ENCODE results near the gene INAVA. TPM values are rescaled to one million over a fixed set of nuclear protein-coding genes. Genes with fewer than 3 reads are reported as not detected.

The INAVA gene
- polyA plus RNA-seq, 2 of the 4 experiments (the other 2 are of a cell fraction): 40.0 to 43.7 TPM

DNA sequence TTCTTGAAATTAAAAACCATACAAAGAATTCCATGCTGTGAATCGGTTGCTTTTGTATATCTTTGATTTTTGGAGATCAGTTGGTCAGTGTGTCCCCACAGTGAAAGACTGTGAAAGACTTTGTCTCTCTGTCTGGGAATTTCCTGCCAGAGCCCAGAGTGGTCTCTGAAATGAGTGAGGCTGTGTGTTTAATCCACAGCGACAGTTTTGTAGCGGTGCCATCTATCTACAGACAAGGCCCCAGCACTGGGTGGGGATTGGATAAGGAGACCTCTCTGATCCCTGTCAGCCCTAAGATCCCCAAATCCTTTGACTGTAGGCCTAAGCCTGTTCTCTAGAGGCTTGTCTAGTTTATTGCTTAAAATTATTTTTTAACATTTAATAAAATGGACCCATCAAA, 11.6 kb upstream of the INAVA start:
- Histone ChIP-seq H3K4me3 (no peak overlapping the region), H3K27ac (no peak overlapping the region), H3K9me3 (no peaks in the 10 kb centered on the region), H3K4me2 (no peak overlapping the region), H3K4me1 (peaks cover 10% of the 10 kb centered on the region)
- ChIA-PET POLR2A (no interaction called here), CTCF (interaction anchor here (8.6 kb wide), 1 partner anchor 7 kb away, joined by 57 read pairs; no protein-coding TSS in a partner anchor)
- no peak for DNase-seq (ENCODE audit: low read depth in 1 of 2, low spot score in 1 of 2)
- no peak for FAIRE-seq
- TF ChIP-seq CEBPB (IDR thresholded peaks at IDR 0.05): no peak
- no peak for TF ChIP-seq MYC (IDR thresholded peaks at IDR 0.05; ENCODE audit: borderline replicate concordance, low read length)
- no peak for TF ChIP-seq RNF2 (IDR thresholded peaks at IDR 0.05; ENCODE audit: borderline replicate concordance, low read depth)
- TF ChIP-seq MAZ (IDR thresholded peaks at IDR 0.05; ENCODE audit: borderline replicate concordance, low read depth, low read length): no peak
- no peak for TF ChIP-seq POLR2A (IDR thresholded peaks at IDR 0.05; ENCODE audit: low read length)
- no peak for TF ChIP-seq RCOR1 (IDR thresholded peaks at IDR 0.05; ENCODE audit: low read depth, low read length)
- TF ChIP-seq RFX5 (IDR thresholded peaks at IDR 0.05): no peak
- TF ChIP-seq NFE2L2 (conservative IDR thresholded peaks at IDR 0.05; ENCODE audit: low read length): no peak
- TF ChIP-seq, protein P1, sequence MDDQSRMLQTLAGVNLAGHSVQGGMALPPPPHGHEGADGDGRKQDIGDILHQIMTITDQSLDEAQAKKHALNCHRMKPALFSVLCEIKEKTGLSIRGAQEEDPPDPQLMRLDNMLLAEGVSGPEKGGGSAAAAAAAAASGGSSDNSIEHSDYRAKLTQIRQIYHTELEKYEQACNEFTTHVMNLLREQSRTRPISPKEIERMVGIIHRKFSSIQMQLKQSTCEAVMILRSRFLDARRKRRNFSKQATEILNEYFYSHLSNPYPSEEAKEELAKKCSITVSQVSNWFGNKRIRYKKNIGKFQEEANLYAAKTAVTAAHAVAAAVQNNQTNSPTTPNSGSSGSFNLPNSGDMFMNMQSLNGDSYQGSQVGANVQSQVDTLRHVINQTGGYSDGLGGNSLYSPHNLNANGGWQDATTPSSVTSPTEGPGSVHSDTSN (IDR thresholded peaks at IDR 0.05): no peak
- no peak for TF ChIP-seq CHD4 (IDR thresholded peaks at IDR 0.05; ENCODE audit: borderline replicate concordance)
- TF ChIP-seq KDM5A (IDR thresholded peaks at IDR 0.05): no peak
- TF ChIP-seq, protein P2, sequence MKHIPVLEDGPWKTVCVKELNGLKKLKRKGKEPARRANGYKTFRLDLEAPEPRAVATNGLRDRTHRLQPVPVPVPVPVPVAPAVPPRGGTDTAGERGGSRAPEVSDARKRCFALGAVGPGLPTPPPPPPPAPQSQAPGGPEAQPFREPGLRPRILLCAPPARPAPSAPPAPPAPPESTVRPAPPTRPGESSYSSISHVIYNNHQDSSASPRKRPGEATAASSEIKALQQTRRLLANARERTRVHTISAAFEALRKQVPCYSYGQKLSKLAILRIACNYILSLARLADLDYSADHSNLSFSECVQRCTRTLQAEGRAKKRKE (CRISPR knock-in tag; IDR thresholded peaks at IDR 0.05; ENCODE audit: low read depth): no peak
- TF ChIP-seq HDAC2 (IDR thresholded peaks at IDR 0.05): no peak
- TF ChIP-seq ZSCAN20 (CRISPR knock-in tag; IDR thresholded peaks at IDR 0.05): no peak
- no peak for TF ChIP-seq POLR2AphosphoS2 (conservative IDR thresholded peaks at IDR 0.05; ENCODE audit: low read length)
- no peak for TF ChIP-seq JUNB (IDR thresholded peaks at IDR 0.05)
- ATAC-seq: no peak
- 85% methylated on average over 3 of the region's 3 CpGs for WGBS (ENCODE audit: missing lambda C conversion rate)

DNA sequence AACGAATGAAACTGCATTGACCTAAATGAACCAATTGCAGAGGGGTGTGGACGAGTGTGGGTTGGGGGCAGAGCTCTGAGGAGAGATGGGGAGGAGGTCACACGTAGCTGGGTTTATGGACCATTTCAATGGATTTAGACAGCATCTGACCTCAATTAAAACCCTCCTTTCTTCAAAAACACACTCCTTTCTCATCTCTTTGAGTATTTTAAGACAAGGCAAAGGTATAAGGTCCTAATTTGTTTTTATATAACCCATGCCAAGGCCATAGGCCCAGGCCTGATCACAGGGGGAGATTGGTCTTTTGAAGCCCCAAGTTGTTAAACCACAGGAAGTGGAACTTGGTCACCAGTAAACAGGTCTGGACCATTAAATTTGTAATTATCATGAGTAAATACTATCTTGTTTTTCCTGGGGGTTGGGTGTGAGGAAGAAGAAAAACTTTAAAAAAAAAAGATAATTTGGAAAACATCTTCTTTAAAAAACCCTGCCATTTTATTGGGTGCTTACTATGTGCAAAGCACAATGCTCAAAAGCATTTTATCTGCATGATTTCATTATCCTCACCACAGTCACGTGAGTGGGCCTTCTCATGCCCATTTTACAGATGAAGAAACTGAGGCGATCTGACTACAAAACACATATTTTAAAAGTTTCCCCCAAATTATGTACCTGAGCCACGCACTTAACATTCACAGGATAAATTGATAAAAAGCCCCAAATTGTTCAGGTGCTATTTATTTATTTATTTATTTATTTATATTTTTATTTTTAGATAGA, 8.9 kb upstream of the INAVA start:
- ChIA-PET CTCF (interaction anchor here (0.6 to 1.5 kb wide), 3 partner anchors 8 to 310 kb away, joined by 3 to 4 read pairs (median 3); partner anchors contain the start of gene GPR25), POLR2A (no interaction called here)
- no peak for ATAC-seq
- Histone ChIP-seq H3K4me1 (peaks cover 26% of the 10 kb centered on the region), H3K4me2 (no peak overlapping the region), H3K9me3 (no peaks in the 10 kb centered on the region), H3K27ac (no peak overlapping the region), H3K4me3 (no peak overlapping the region)
- 85% methylated on average over 6 of the region's 6 CpGs for WGBS (ENCODE audit: missing lambda C conversion rate)
- DNase-seq (ENCODE audit: low read depth in 1 of 2, low spot score in 1 of 2): no peak
- FAIRE-seq: no peak
- TF ChIP-seq CBX8 (IDR thresholded peaks at IDR 0.05) (no peak), RFX5 (IDR thresholded peaks at IDR 0.05) (no peak)

DNA sequence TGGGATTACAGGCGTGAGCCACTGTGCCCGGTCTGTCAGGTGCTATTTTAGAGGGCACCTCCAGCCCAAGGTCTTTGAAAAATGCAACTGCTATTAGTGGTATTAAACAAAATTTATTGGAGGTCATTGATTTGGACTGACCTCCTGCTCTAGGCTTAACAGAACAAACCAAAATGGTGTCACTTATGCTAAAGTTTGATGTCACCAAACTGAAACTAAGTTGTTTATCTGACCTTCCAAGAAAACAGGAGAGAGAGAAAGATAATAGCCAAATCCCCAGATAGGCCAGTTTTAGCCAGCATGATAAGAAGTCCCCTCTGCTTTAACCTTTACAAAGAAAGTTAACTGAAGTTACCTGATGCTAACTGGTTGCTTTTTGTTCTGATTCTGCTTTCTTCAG, 8.1 kb upstream of the INAVA start:
- no peaks in the 10 kb centered on the region for H3K9me3 ChIP-seq
- TF ChIP-seq ZC3H11A (IDR thresholded peaks at IDR 0.05): no peak
- no peak overlapping the region for H3K27ac ChIP-seq
- POLR2A ChIA-PET: no interaction called here
- CTCF ChIA-PET: interaction anchor here (1.8 kb wide), 1 partner anchor 85 kb away, joined by 6 read pairs; no protein-coding TSS in a partner anchor
- H3K4me2 ChIP-seq: no peak overlapping the region
- no peak for DNase-seq (ENCODE audit: low read depth in 1 of 2, low spot score in 1 of 2)
- no peak for FAIRE-seq
- ATAC-seq: no peak
- H3K4me3 ChIP-seq: no peak overlapping the region
- H3K4me1 ChIP-seq: peaks cover 26% of the 10 kb centered on the region
- 93% methylated on average over 2 of the region's 2 CpGs for WGBS (ENCODE audit: missing lambda C conversion rate)

DNA sequence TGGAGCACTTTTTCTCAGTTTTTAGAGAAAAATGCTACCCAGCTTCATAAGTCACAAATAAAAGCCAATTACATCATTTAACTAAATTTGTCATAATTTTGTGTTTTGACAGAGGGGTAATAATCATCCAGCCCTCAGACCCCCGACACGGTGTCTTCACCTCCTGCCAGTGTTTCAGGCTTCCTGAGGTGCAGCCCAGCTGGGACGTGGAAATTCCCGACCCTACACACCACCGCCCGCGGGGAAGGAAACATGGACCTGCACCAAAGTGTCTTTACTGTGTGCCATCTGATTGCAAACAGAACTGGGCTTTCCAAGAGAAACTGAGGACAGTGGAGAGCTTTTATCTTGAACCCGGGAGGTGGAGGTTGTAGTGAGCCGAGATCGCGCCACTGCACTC, 7.7 kb upstream of the INAVA start:
- WGBS (ENCODE audit: missing lambda C conversion rate): 85% methylated on average over 10 of the region's 11 CpGs
- TF ChIP-seq JUN (IDR thresholded peaks at IDR 0.05) (no peak), MAZ (IDR thresholded peaks at IDR 0.05; ENCODE audit: borderline replicate concordance, low read depth, low read length) (no peak), HOXB5 (CRISPR knock-in tag; IDR thresholded peaks at IDR 0.05) (no peak), TFCP2L1 (CRISPR knock-in tag; IDR thresholded peaks at IDR 0.05) (no peak), KDM1A (IDR thresholded peaks at IDR 0.05; ENCODE audit: low read depth) (no peak), BHLHE40 (IDR thresholded peaks at IDR 0.05; ENCODE audit: low read depth, low read length) (no peak), ZSCAN20 (CRISPR knock-in tag; IDR thresholded peaks at IDR 0.05) (no peak), HOXB13 (CRISPR knock-in tag; IDR thresholded peaks at IDR 0.05; ENCODE audit: low read depth) (no peak), POLR2AphosphoS2 (conservative IDR thresholded peaks at IDR 0.05; ENCODE audit: low read length) (no peak), ZNF302 (CRISPR knock-in tag; IDR thresholded peaks at IDR 0.05) (no peak), RAD21 (conservative IDR thresholded peaks at IDR 0.05 in 1 of 2, IDR thresholded peaks at IDR 0.05 in 1 of 2) (no peak), NFE2L2 (conservative IDR thresholded peaks at IDR 0.05; ENCODE audit: low read length) (no peak)
- TF ChIP-seq, protein P1 (IDR thresholded peaks at IDR 0.05): no peak
- TF ChIP-seq, protein P3, sequence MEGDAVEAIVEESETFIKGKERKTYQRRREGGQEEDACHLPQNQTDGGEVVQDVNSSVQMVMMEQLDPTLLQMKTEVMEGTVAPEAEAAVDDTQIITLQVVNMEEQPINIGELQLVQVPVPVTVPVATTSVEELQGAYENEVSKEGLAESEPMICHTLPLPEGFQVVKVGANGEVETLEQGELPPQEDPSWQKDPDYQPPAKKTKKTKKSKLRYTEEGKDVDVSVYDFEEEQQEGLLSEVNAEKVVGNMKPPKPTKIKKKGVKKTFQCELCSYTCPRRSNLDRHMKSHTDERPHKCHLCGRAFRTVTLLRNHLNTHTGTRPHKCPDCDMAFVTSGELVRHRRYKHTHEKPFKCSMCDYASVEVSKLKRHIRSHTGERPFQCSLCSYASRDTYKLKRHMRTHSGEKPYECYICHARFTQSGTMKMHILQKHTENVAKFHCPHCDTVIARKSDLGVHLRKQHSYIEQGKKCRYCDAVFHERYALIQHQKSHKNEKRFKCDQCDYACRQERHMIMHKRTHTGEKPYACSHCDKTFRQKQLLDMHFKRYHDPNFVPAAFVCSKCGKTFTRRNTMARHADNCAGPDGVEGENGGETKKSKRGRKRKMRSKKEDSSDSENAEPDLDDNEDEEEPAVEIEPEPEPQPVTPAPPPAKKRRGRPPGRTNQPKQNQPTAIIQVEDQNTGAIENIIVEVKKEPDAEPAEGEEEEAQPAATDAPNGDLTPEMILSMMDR (IDR thresholded peaks at IDR 0.05): no peak

More for the DNA sequence above, 7.7 kb upstream of the INAVA start:
- no peak overlapping the region for H3K4me2 ChIP-seq
- no peak overlapping the region for H3K4me3 ChIP-seq
- ATAC-seq: no peak
- no peak overlapping the region; a peak in 2 of 6 replicates for H3K27ac ChIP-seq
- ChIA-PET CTCF (interaction anchor here (1.8 kb wide), 1 partner anchor 85 kb away, joined by 6 read pairs; no protein-coding TSS in a partner anchor), POLR2A (no interaction called here)
- FAIRE-seq: no peak
- no peak for DNase-seq (ENCODE audit: low read depth in 1 of 2, low spot score in 1 of 2)
- no peaks in the 10 kb centered on the region for H3K9me3 ChIP-seq
- H3K4me1 ChIP-seq: peaks cover 26% of the 10 kb centered on the region
